ENCODE data around the gene LRRC42.

DNA sequence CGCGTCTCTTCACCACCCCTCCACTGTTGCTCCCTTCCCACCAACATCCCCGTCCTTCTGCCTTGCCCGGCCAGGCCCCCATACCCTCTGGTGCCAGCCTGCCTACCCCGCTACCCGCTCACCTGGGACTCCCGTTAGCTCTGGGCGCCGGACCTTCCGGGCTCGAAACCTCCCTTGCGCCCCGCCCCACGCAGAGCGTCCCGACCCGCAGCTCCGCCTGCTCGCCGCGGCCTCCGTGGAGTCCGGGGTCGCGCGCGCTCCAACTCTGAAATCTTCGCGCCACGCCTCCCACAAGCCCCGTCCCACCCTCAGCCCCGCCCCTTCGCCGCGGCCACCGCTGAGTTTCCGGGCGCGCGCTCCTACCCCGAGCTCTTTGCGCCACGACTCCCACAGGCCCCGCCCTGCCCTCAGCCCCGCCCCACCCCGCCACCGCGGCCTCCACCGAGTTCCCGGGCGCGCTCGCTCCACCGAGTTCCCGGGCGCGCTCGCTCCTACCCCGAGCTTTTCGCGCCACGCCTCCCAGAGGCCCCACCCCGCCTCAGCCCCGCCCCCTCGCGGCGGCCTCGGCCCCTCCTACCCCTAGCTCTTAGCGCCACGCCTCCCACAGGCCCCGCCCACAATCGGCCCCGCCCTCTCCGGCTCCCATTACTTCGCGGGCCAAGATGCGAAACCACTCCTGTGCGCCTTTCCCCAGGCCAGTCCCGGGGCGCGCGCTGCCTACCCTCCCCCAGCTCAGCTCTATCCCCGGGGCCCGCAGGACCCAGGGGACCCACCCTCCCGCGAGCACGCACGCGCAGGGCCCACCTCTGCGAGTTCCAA is 508 bp upstream of the LRRC42 start, which contains the start of gene IFT25:
- TF ChIP-seq, protein P1, sequence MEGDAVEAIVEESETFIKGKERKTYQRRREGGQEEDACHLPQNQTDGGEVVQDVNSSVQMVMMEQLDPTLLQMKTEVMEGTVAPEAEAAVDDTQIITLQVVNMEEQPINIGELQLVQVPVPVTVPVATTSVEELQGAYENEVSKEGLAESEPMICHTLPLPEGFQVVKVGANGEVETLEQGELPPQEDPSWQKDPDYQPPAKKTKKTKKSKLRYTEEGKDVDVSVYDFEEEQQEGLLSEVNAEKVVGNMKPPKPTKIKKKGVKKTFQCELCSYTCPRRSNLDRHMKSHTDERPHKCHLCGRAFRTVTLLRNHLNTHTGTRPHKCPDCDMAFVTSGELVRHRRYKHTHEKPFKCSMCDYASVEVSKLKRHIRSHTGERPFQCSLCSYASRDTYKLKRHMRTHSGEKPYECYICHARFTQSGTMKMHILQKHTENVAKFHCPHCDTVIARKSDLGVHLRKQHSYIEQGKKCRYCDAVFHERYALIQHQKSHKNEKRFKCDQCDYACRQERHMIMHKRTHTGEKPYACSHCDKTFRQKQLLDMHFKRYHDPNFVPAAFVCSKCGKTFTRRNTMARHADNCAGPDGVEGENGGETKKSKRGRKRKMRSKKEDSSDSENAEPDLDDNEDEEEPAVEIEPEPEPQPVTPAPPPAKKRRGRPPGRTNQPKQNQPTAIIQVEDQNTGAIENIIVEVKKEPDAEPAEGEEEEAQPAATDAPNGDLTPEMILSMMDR (IDR thresholded peaks at IDR 0.05), result no peak
- peak; percentile 44 to 78 (median 46) for TF ChIP-seq POLR2AphosphoS5 (IDR thresholded peaks at IDR 0.05)
- TF ChIP-seq POLR2A (IDR thresholded peaks at IDR 0.05), result peak; percentile 38

Measured in breast epithelium (tissue), 3 donors.